NOMO-1 treated with DMSO at 0.1 percent for 48 hours (cell line): ENCODE measurements around the gene ALB.
A peak's percentile ranks its signal among the peaks of the same experiment; 100 is the strongest.

Experiments used
- DNase-seq: peaks from one replicate; lab custom pipeline; 2025; ENCODE audit not compliant: unreplicated experiment; lab: John Stamatoyannopoulos, UW

The ALB gene

GRCh38 chr4:73429826-73430587, 25.9 kb downstream of the ALB start:
- DNase-seq: no peak

- no peak for DNase-seq
Measured at GRCh38 chr4:73431813-73432168, 27.7 kb downstream of the ALB start.

GRCh38 chr4:73432169-73433000, 28.3 kb downstream of the ALB start:
- DNase-seq: no peak

GRCh38 chr4:73433140-73433539, 29.1 kb downstream of the ALB start:
- DNase-seq: no peak

DNA sequence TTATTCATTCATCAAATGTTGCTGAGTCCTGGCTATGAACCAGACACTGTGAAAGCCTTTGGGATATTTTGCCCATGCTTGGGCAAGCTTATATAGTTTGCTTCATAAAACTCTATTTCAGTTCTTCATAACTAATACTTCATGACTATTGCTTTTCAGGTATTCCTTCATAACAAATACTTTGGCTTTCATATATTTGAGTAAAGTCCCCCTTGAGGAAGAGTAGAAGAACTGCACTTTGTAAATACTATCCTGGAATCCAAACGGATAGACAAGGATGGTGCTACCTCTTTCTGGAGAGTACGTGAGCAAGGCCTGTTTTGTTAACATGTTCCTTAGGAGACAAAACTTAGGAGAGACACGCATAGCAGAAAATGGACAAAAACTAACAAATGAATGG, 30.2 kb downstream of the ALB start:
- peak; percentile 1 for DNase-seq

GRCh38 chr4:73435984-73436383, 31.9 kb downstream of the ALB start, which contains the start of gene AFP:
Gene AFP, plus strand, starts transcription at chr4:73436221. Its CDS starts 42 bp downstream, at chr4:73436263.
- DNase-seq: no peak

DNA sequence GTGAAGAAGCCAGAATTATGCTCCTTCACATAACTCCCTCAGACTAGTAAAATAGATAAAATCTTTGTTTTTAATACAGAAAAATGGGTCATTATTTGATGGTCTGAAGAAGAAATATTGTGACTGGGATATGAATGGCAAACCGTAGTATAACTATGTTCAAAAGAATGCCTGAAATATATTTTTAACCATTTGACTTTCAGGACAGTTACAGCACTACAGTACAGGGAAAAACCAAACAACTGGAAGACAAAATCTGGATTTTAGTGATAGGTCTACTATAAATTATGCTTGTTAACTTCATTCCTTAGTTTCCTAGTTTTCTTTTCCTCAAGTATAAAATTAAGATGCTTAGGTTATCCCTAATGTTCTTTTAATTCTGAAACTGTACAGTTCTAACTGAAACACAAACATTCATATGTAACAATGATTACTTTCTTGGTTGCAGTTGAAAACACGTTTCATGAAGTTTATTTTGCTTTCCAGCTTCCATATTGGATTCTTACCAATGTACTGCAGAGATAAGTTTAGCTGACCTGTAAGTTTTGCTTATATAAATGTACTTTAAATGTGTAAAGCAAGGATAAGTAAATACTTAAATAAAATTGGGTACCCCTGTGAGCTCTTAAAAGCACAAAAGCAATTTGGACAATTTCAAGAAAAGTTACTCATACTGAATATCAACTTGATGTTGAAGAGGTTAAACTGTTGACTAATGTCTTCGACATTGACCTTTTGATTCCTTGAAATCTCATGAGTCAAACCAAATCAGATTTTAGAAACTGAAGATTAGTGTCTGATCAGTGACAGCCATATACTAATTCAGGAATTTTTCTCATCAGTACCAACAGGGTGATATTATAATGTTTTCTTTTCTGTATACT, 32.8 kb downstream of the ALB start:
- no peak for DNase-seq

GRCh38 chr4:73437558-73437956, 33.5 kb downstream of the ALB start:
- DNase-seq: no peak

- DNase-seq: no peak
Measured at GRCh38 chr4:73438048-73438447, 34.0 kb downstream of the ALB start.

DNA sequence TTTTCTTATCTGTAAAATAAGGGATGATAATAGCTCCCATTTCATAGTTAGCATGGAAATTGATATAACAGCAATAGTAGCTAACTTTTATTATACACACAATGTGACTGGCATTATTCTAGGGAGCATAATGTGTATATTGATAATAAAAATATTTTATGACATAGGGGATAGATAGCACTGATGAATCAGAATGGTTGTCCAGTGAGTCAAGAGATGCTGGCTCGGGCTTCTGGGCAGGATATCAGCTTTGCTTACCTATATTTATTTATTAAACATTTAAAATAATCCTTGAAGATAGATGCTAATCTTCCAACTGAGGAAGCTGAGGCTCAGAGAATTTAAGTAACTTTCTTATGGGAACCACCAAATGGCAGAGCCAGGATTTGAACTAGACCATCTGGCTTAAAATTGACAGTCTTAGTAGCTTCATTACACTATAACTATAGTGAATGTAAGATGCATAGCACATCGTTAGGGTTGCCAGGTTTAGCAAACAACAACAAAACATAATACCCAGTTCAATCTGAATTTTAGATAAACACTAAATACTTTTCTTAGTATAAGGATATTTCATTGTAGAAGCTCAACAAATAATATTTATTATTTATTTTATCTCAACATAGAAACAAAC, 34.6 kb downstream of the ALB start:
- DNase-seq: no peak

GRCh38 chr4:73439445-73439844, 35.4 kb downstream of the ALB start:
- no peak for DNase-seq

DNA sequence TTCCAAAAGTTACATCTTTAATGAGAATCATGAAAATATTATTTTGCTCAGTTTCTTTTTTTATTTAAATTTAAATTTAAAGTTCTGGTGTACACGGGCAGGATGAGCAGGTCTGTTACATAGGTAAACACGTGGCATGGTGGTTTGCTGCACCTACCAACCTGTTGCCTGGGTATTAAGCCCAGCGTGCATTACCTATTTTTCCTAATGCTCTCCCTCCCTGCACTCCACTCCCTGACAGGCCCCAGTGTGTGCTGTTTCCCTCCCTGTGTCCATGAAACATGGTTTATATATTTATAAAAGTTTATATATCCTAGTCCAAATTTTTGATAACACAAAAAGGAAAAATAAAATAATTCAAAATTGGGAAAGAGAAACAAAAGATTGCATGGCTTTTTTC, 35.9 kb downstream of the ALB start:
- DNase-seq: no peak

- no peak for DNase-seq
Measured at GRCh38 chr4:73440653-73441052, 36.6 kb downstream of the ALB start.

DNA sequence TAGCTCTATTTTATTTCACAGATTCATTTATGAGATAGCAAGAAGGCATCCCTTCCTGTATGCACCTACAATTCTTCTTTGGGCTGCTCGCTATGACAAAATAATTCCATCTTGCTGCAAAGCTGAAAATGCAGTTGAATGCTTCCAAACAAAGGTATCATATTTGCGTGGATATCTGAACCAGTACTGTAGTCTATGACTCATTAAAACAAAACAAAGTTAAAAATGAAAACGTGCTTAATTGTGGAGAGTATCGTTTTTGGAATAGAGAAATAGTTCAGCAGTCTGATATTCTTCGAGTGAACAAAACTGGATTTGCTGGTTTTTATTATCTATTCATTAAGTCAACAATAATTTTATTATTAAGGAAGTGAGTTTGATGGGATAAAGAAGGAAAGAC, 38.2 kb downstream of the ALB start:
- no peak for DNase-seq

DNA sequence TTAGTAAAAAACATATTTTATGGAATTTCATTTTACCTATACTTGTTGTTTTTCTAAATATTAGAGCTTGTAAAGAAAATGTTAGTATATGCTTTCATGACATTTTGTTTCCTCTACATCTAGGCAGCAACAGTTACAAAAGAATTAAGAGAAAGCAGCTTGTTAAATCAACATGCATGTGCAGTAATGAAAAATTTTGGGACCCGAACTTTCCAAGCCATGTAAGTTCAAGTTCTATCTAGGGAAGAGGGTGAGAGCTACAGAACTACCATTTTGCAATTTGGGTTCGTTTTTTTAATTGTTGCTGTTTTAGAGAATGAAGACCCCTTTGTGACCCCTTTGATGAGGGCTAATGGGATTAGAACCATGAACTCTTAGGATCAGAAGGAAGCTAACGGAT, 39.1 kb downstream of the ALB start:
- DNase-seq: no peak

- DNase-seq: no peak
Measured at GRCh38 chr4:73445383-73446335, 41.6 kb downstream of the ALB start.

DNA sequence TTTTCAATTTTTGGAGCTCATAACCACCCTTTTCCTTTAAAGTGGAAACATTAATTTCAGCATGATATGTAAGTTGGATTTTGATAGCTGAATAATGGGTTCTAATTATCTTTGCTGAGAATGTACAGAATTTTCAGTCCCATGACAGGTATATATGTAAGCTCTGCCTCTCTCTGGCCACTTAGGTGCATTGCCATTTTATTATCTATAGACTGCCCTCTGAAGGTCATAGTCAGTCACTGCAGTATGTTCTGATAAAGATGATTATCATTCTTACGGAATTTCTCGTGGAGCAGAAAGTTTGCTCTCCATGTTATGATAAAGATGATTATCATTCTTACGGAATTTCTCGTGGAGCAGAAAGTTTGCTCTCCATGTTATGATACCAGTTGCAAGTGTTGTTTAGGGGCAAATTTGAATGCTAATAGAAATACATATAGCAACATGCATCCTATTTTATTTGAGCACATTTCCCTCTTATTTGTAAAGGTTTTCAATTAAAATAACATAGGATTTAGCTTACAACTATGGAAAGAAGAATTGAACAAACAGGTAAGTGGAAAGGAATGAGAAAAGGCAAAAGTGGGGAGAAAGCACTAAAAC, 42.4 kb downstream of the ALB start:
- peak; percentile 72 for DNase-seq

DNA sequence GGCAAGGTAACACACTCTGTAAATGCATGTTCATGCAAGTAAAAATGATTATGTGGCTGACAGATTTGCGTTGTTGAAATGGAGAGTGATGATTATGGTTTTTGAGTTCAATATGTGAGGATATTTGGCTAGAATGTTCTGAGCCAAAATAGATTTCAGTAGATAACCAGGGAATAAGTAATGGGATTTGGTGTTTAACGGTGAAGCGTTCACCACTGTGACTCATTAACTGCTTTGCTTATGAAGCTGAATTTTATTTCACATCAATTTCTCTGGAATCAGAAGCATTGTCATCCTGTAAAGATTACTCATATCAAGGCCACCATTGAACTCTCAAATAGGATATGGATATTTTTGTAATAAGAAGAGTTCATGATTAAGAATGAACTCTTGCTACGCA, 43.6 kb downstream of the ALB start:
- DNase-seq: no peak

- no peak for DNase-seq
Measured at GRCh38 chr4:73448448-73449203, 44.5 kb downstream of the ALB start.
